Measurements from ENCODE around the gene ETV5.

Gene ETV5

GRCh38 chr3:186123012-186123411 is 14.1 kb upstream of the ETV5 start:
- no peak for DNase-seq (ENCODE audit: low read depth, low spot score)
- no CpG with 5 or more reads among the region's 5 CpGs for WGBS (ENCODE audit: insufficient coverage, insufficient read length)
- H3K27me3 ChIP-seq (ENCODE audit: control insufficient read depth, insufficient read depth, low read length) = no peaks in the 10 kb centered on the region

GRCh38 chr3:186121968-186122367 is 13.1 kb upstream of the ETV5 start:
- Histone ChIP-seq H3K9me3 (ENCODE audit: control insufficient read depth, insufficient read depth, low read length) (no peaks in the 10 kb centered on the region), H3K27ac (ENCODE audit: low read length) (no peak overlapping the region), H3K4me1 (ENCODE audit: control insufficient read depth, insufficient read depth, low read length) (no peaks in the 10 kb centered on the region), H3K4me3 (ENCODE audit: low read length) (no peak overlapping the region), H3K27me3 (ENCODE audit: control insufficient read depth, insufficient read depth, low read length) (no peaks in the 10 kb centered on the region), H3K36me3 (ENCODE audit: control insufficient read depth, insufficient read depth, low read length) (no peaks in the 10 kb centered on the region)
- DNase-seq (ENCODE audit: low read depth, low spot score) = no peak
- no CpG with 5 or more reads among the region's 2 CpGs for WGBS (ENCODE audit: insufficient coverage, insufficient read length)

More at GRCh38 chr3:186123012-186123411, 14.1 kb upstream of the ETV5 start:
- H3K4me1 ChIP-seq (ENCODE audit: control insufficient read depth, insufficient read depth, low read length) = no peaks in the 10 kb centered on the region
- no peak overlapping the region for H3K4me3 ChIP-seq (ENCODE audit: low read length)
- H3K36me3 ChIP-seq (ENCODE audit: control insufficient read depth, insufficient read depth, low read length) = no peaks in the 10 kb centered on the region
- no peak overlapping the region for H3K27ac ChIP-seq (ENCODE audit: low read length)
- no peaks in the 10 kb centered on the region for H3K9me3 ChIP-seq (ENCODE audit: control insufficient read depth, insufficient read depth, low read length)

- no peak overlapping the region for H3K27ac ChIP-seq (ENCODE audit: low read length)
- H3K4me3 ChIP-seq (ENCODE audit: low read length) = no peak overlapping the region
- no peak for DNase-seq (ENCODE audit: low read depth, low spot score)
- no peaks in the 10 kb centered on the region for H3K4me1 ChIP-seq (ENCODE audit: control insufficient read depth, insufficient read depth, low read length)
- H3K36me3 ChIP-seq (ENCODE audit: control insufficient read depth, insufficient read depth, low read length) = no peaks in the 10 kb centered on the region
- no peaks in the 10 kb centered on the region for H3K9me3 ChIP-seq (ENCODE audit: control insufficient read depth, insufficient read depth, low read length)
- no CpG with 5 or more reads among the region's 6 CpGs for WGBS (ENCODE audit: insufficient coverage, insufficient read length)
- H3K27me3 ChIP-seq (ENCODE audit: control insufficient read depth, insufficient read depth, low read length) = no peaks in the 10 kb centered on the region
These were observed 12.4 kb upstream of the ETV5 start for GRCh38 chr3:186121278-186121677.

- H3K9me3 ChIP-seq (ENCODE audit: control insufficient read depth, insufficient read depth, low read length) = no peaks in the 10 kb centered on the region
- H3K27me3 ChIP-seq (ENCODE audit: control insufficient read depth, insufficient read depth, low read length) = peaks cover 3% of the 10 kb centered on the region; the same call in 1 of the 2 replicates
- no peak overlapping the region for H3K4me3 ChIP-seq (ENCODE audit: low read length)
- H3K36me3 ChIP-seq (ENCODE audit: control insufficient read depth, insufficient read depth, low read length) = no peaks in the 10 kb centered on the region
- no peaks in the 10 kb centered on the region for H3K4me1 ChIP-seq (ENCODE audit: control insufficient read depth, insufficient read depth, low read length)
- WGBS (ENCODE audit: insufficient coverage, insufficient read length) = no CpG with 5 or more reads among the region's 4 CpGs
- no peak overlapping the region for H3K27ac ChIP-seq (ENCODE audit: low read length)
- DNase-seq (ENCODE audit: low read depth, low spot score) = no peak
These were observed 10.6 kb upstream of the ETV5 start for GRCh38 chr3:186119499-186119898.

GRCh38 chr3:186118692-186119091 is 9.8 kb upstream of the ETV5 start:
- Histone ChIP-seq H3K4me3 (ENCODE audit: low read length) (no peak overlapping the region), H3K27me3 (ENCODE audit: control insufficient read depth, insufficient read depth, low read length) (peaks cover 8% of the 10 kb centered on the region; the same call in 1 of the 2 replicates), H3K27ac (ENCODE audit: low read length) (no peak overlapping the region), H3K36me3 (ENCODE audit: control insufficient read depth, insufficient read depth, low read length) (no peaks in the 10 kb centered on the region), H3K4me1 (ENCODE audit: control insufficient read depth, insufficient read depth, low read length) (no peaks in the 10 kb centered on the region), H3K9me3 (ENCODE audit: control insufficient read depth, insufficient read depth, low read length) (no peaks in the 10 kb centered on the region)
- no CpG with 5 or more reads among the region's 5 CpGs for WGBS (ENCODE audit: insufficient coverage, insufficient read length)
- DNase-seq (ENCODE audit: low read depth, low spot score) = no peak

- H3K4me1 ChIP-seq (ENCODE audit: control insufficient read depth, insufficient read depth, low read length) = no peaks in the 10 kb centered on the region
- peaks cover 13% of the 10 kb centered on the region for H3K27me3 ChIP-seq (ENCODE audit: control insufficient read depth, insufficient read depth, low read length)
- H3K9me3 ChIP-seq (ENCODE audit: control insufficient read depth, insufficient read depth, low read length) = no peaks in the 10 kb centered on the region
- no peaks in the 10 kb centered on the region for H3K36me3 ChIP-seq (ENCODE audit: control insufficient read depth, insufficient read depth, low read length)
- H3K27ac ChIP-seq (ENCODE audit: low read length) = no peak overlapping the region
- DNase-seq (ENCODE audit: low read depth, low spot score) = no peak
- no CpG with 5 or more reads among the region's 3 CpGs for WGBS (ENCODE audit: insufficient coverage, insufficient read length)
- no peak overlapping the region for H3K4me3 ChIP-seq (ENCODE audit: low read length)
These were observed 8.7 kb upstream of the ETV5 start for GRCh38 chr3:186117521-186118134.

GRCh38 chr3:186115239-186115996 is 6.5 kb upstream of the ETV5 start:
- Histone ChIP-seq H3K4me3 (ENCODE audit: low read length) (no peak overlapping the region), H3K9me3 (ENCODE audit: control insufficient read depth, insufficient read depth, low read length) (no peaks in the 10 kb centered on the region), H3K27ac (ENCODE audit: low read length) (no peak overlapping the region), H3K4me1 (ENCODE audit: control insufficient read depth, insufficient read depth, low read length) (no peaks in the 10 kb centered on the region), H3K36me3 (ENCODE audit: control insufficient read depth, insufficient read depth, low read length) (no peaks in the 10 kb centered on the region), H3K27me3 (ENCODE audit: control insufficient read depth, insufficient read depth, low read length) (peaks cover 34% of the 10 kb centered on the region)
- no CpG with 5 or more reads among the region's 15 CpGs for WGBS (ENCODE audit: insufficient coverage, insufficient read length)
- DNase-seq (ENCODE audit: low read depth, low spot score) = no peak

- Histone ChIP-seq H3K4me1 (ENCODE audit: control insufficient read depth, insufficient read depth, low read length) (peaks cover 2% of the 10 kb centered on the region), H3K36me3 (ENCODE audit: control insufficient read depth, insufficient read depth, low read length) (no peaks in the 10 kb centered on the region), H3K27me3 (ENCODE audit: control insufficient read depth, insufficient read depth, low read length) (peaks cover 50% of the 10 kb centered on the region), H3K4me3 (ENCODE audit: low read length) (no peak overlapping the region), H3K9me3 (ENCODE audit: control insufficient read depth, insufficient read depth, low read length) (no peaks in the 10 kb centered on the region), H3K27ac (ENCODE audit: low read length) (no peak overlapping the region)
- no CpG with 5 or more reads among the region's 12 CpGs for WGBS (ENCODE audit: insufficient coverage, insufficient read length)
- no peak for DNase-seq (ENCODE audit: low read depth, low spot score)
These were observed 2.4 kb upstream of the ETV5 start for GRCh38 chr3:186110975-186111974.

- no peaks in the 10 kb centered on the region for H3K36me3 ChIP-seq (ENCODE audit: control insufficient read depth, insufficient read depth, low read length)
- H3K4me1 ChIP-seq (ENCODE audit: control insufficient read depth, insufficient read depth, low read length) = peaks cover 2% of the 10 kb centered on the region
- H3K27ac ChIP-seq (ENCODE audit: low read length) = no peak overlapping the region
- no peak for DNase-seq (ENCODE audit: low read depth, low spot score)
- WGBS (ENCODE audit: insufficient coverage, insufficient read length) = no CpG with 5 or more reads among the region's 35 CpGs
- peaks cover 48% of the 10 kb centered on the region for H3K27me3 ChIP-seq (ENCODE audit: control insufficient read depth, insufficient read depth, low read length)
- no peak overlapping the region; the same call in 1 of the 2 replicates for H3K4me3 ChIP-seq (ENCODE audit: low read length)
- no peaks in the 10 kb centered on the region for H3K9me3 ChIP-seq (ENCODE audit: control insufficient read depth, insufficient read depth, low read length)
These were observed 1.3 kb upstream of the ETV5 start for GRCh38 chr3:186109897-186110803.
